Nucleus accumbens (tissue), 56 donors: ENCODE measurements around the gene ABCG2.
"Not testable (repeated sequence)": the region's sequence is repeated elsewhere in the genome, so short reads cannot be mapped to it uniquely, and the experiment has no call there.

Experiments
- DNase-seq, 56 donors: peaks; one replicate each; lab custom pipeline; 2025; lab: John Stamatoyannopoulos, UW

The ABCG2 gene

DNA sequence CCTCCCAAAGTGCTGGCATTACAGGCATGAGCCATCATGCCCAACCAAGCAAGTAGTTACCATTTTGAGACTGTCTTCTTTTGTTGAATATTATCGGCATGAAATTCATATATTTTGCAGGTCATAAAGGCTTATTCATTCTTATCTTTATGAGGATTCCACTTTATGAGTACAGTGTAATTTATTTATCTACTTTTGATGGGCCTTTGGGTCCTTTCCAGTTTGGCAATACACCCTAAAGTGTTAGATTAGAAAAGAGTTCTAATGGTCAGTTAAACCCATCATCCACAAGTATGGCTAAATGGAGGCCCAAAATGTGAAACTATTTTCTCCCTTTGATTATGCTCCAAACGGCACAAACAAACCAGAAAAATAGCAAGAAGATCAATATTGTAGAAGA is 10.9 kb upstream of the ABCG2 start:
- DNase-seq, result no peak

DNA sequence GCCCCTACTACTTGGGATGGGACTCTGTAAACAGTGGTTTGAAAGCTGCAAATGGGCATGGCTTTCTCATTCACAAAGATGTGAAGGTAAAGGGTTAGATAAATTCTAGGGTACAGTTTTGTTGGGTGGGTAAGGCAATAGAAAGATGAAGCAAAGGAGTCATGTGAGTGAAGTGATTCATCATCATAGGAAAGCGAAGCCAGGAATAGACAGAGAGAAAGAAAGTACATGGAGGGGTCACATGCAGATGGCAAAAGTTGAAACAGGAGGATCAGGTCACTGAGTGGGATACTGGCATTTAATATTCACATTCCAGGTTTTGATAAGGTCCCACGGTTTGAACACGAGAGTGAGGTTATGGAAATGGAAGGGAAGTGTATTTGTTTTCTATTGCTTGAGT is 8.2 kb upstream of the ABCG2 start:
- DNase-seq, result no peak

DNA sequence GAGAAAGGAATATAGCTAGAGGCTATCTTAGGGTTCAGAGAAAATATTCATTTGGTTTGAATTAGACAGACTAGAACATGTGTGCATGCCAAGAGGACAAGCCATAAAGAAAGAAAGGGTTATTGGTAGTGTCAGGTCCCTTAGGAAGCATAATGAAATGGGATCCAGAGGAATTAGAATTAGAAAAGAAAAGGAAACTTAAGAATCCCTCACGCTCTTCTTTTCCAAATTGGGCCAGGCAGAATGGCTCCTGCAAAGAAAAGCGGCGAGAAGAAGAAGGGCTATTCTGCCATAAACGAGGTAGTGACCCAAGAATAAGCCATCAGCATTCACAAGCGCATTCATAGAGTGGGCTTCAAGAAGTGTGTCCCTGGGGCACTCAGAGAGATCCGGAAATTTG is 4.9 kb upstream of the ABCG2 start:
- no peak for DNase-seq

DNA sequence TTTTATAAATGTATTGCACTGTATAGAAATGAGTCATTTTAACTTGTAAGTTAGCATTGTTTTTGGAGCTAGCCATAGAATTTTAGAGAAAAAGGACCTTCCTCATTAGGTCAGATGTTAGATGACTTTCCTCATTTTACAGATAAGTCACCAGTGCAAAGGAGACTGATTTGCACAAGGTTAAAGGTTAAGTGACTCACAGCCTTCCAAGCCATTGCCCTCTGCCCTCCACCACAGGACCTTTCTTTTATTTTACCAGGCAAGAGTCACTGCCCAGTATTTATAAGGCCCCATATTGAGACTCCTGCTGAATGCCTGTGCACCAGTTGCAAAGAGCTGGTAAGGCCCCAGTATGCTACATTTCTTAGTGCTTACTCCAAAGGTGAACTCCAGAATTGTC is 4.2 kb upstream of the ABCG2 start:
- no peak for DNase-seq

DNA sequence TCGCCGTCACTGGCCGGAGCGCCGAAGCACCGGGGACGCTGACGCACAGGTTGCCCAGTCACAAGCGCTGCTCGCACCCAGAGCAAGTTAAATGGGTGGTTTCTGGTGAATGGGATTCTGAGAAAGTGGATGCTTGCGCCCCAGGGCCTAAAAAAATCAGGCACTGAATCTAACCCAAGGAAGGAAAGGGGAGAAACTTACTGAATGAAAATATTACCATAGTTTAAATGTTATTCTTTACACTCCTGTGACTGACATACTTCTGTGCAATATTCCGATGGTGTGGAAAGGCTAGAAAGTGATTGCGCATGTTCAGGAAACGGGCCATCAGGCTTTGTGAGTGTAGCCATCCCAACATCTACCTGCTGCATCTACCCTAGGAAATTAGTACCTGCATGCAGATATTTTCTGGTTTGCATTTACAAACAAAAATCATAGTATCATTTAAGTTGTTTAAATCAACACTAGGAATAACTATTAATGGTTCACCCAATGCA is 838 bp upstream of the ABCG2 start:
- peak in 2 of 56 donors; percentile 1 for DNase-seq

DNA sequence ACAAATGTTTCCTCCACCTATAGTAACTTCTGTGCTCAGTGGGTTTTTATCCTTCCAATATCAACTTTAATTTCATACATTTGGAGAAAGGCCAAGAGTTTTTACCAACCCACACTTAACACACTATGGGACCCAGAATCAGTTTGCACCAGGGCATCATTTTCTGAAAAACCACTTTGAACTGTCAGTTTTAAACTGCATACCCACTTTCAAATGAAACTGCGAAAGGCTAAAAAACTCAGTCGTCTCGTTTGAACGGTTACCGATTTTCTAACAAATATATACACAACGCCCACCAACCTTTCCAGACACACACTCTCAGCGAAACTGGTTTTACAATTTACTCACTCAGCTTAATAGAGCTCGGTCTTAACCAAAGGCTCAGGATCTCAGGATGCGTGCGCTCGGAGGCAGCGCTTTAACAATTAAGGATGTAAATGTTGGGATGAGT is 376 bp downstream of the ABCG2 start:
- DNase-seq, result no peak

DNA sequence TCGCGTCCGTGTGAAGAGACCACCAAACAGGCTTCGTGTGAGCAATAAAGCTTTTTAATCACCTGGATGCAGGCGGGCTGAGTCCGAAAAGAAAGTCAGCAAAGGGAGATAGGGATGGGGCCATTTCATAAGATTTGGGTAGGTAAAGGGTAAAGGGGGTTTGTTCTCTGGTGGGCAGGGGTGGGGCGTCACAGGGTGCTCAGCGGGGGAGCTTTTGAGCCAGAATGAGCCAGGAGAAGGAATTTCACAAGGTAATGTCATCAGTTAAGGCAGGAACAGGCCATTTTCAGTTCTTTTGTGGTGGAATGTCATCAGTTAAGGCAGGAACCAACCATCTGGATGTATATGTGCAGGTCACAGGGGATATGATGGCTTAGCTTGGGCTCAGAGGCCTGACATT is 6.1 kb downstream of the ABCG2 start:
- not testable (repeated sequence) for DNase-seq

DNA sequence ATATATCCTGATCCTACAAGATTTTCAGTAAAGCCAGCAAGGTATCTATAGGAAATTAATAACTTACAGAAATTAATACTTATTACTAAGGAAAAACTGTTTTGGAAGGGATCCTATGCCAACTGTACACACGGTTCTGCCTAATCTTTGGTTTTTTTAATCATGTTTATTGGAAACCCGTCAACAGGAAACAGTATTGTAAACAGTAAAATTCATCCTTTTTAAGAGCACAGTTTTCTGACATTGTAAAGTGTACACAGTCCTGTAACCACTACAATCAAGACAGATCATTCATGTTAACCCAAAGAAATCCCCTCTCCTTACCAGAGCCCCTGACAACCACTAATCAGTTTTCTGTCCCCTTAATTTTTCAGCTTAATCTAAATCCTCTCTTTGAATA is 9.9 kb downstream of the ABCG2 start:
- no peak for DNase-seq

DNA sequence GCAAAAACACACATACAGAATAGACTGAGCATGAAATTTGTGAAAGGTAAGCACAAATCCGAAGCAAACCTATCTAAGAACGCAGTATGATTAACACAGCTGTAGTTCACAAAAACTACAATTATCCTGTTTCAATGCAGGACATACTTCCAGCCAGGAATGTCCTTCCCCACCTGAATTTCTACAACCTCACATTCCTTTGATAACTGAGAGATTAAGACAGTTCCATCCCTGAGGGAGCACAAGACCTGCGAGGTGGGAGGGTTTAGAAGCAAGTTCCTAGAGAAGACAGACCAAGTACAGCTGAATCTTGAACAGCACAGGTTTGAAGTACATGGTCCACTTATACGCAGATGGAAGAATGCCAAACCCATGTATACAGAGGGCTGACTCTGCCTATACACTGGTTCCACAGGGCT is 10.6 kb downstream of the ABCG2 start:
- DNase-seq, result no peak

DNA sequence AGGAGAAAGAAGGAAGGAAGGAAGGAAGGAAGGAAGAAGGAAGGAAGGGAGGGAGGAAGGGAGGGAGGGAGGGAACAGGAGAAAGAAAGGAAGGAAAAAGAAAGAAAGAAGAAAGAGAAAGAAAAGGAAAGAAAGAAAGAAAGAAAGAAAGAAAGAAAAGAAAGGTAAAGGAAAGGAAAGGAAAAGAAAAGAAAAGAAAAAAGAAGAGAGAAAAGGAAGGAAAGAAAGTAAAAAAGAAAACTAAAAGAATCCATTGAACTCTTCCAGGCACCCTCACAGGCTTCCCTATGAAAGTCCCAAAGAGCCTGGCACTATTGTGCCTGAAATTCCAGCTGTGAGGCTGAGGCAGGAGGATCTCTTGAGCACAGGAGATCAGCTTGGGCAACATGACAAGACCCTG is 11.5 kb downstream of the ABCG2 start:
- no peak for DNase-seq

DNA sequence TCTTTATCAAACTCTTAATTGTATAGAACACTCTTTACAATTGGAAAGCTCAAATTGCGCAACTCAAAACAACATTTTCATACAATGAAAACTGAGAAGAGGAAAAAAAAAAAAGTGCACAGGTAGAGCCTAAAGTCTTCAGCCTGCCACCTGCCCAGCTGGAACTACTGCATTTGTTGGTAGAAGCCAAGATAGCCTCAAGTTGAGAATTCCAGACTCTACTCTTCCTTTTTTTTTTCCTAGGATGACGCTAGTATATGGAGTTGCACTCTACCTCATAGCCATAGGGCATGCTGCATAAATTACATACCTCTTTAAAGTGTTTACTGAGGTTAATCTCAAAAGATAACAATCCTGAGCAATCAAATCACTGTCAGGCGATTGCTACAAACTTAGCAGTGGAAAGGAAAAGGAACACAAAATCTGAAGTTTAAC is 13.6 kb downstream of the ABCG2 start:
- no peak for DNase-seq

DNA sequence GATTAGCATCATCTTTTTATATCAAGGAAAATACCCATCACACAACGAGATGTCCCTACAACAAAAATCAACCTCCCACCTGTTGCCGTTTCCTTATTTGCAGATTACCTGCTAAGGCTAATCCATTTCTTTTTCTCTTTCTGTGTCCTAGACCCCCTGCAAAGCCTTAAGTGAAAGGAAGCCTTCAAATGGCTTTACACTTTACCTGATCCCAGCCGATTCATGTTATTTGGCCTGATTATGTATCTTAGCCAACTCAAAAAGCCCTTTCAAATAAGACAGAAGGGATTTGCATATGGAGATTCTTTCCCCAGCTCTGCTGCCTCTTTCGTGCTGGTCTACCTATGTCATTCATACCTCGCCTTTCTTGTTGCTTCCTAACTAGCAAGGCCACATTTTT is 14.4 kb downstream of the ABCG2 start:
- DNase-seq, result no peak

DNA sequence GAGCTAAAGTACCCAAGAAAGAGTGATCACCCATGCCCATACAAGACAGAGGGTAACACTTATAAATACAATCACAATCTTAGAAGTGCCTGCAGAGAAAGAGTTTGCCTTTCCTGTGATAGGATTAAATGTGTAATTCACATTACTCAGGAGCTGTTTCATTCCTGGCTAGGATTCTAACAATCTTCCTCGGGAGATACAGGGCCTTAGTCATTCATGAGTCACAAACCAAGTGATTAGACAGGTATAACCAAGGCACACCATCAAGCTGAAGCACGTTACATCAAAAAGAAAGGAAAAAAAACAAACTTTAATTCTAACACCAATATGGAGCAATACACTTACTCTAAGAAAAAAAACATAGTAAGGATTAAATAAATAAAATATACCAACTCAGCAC is 14.9 kb downstream of the ABCG2 start:
- DNase-seq, result peak in 1 of 56 donors; percentile 31

DNA sequence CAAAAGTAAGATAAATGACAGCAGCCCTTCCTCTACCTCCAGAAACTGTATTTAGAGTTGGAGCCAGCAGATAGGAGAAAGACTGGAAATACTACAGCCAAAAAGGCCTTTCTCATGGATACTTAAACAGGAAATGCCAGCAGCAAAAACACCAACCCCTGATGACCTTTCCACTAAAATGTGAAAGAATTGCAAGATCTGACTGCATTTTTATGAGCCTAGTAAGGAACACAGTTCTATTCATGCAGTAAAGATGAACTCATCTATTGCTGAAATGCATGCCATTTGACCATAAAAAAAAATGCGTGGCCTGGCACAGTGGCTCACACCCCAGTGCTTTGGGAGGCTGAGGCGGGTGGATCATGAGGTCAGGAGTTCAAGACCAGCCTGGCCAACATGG is 19.9 kb downstream of the ABCG2 start:
- DNase-seq, result no peak

DNA sequence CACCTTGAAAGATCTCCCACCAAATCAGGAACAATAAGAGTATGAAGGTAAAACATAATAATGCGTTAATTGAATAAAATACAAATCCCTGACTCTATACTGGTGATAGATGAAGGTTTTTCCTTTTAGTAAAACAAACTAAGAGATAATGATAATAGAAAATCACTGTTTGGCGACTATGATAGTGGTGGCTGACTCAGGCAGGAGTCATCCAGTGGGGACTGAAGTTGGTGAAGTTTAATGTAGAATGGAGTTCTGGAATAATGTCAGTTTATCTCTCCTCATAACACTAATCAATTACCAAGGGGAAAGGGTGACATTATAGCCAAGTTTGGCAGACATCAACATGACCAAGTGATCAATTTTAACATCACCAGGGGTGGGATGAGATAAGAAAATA is 21.3 kb downstream of the ABCG2 start:
- no peak for DNase-seq

DNA sequence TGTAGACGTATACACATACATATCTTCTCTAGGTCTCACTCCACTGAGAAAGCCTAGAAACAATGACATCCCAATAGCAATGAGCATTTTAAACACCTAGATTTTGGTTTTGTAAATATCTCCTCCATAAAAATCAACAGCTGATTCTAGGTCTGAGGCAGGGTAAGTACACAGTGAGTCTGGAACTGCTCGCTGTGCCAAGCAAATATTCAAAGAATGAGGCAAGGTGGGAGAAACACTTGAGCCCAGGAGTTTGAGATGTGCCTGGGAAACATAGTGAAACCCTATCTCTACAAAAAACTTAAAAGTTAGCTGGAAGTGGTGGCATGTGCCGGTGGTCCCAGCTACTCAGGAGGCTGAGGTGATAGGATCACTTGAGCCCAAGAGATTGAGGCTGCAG is 22.2 kb downstream of the ABCG2 start:
- DNase-seq, result no peak

DNA sequence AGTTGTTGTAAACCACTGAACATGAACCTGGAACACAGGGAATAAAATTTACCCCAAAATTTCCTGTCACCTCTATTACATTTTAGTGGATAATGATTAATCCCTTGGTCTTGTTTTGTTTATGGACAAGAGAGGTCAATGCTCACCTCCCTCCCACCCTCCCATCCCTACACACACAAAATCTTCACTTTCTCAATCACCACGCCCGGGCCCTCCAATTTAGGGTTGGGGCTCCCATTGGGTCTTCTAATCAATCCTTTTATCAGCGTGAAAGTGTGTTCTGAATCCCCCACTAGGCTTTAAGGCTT is 23.1 kb downstream of the ABCG2 start:
- no peak for DNase-seq

DNA sequence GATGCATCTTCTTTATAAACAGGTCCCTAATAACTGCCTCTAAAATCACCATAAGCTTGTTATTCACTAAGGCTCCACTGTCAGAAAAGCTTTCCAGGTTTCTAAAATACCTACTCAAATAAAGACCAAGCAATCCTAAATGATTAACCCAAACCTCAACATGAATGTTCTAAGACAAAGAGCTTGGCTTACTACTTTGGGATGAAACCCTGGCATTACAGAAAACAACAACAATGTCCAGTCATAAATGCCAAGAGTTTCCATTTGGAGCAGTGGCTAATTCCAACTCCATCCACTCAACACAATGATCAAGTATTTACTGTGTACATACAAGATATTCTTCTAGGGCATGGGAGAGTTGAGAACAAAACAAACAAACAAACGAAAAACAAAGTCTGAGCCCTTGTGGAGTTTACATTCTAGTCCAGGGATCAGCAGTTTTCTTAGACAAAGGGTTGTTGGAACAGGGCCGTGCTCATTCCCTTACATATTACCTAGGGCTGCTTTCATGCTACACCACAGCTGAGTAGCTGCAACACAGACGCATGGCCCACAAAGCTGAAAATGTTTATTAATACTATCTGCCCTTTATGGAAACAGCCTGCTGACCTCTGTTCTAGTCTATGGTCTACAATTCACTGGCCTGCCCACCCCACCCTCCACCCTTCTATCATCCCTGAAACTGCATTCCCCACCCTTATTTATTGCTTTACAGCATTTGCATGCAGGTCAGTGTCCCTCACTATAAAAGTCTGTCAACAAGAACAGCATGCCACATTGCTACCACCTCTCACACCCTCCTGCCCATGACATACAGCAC is 23.7 kb downstream of the ABCG2 start:
- no peak for DNase-seq

DNA sequence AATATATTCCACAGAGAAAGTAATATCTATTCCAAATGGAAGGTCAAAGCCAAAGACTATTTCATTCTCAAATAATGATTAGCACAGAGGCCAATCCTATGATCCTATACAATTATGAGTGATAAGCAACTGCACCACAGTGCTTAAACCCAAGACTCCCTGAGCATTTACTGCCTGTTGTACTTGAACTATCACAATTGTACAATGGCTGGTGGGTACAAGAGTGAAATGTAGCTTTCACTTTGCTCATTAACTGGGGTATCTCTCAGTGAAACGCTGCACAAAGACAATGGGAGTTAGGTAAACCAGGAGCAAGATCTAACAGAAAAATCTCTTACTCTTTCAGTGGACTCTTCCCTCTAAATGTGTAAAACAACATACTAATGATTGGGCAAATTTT is 24.3 kb downstream of the ABCG2 start:
- no peak for DNase-seq

DNA sequence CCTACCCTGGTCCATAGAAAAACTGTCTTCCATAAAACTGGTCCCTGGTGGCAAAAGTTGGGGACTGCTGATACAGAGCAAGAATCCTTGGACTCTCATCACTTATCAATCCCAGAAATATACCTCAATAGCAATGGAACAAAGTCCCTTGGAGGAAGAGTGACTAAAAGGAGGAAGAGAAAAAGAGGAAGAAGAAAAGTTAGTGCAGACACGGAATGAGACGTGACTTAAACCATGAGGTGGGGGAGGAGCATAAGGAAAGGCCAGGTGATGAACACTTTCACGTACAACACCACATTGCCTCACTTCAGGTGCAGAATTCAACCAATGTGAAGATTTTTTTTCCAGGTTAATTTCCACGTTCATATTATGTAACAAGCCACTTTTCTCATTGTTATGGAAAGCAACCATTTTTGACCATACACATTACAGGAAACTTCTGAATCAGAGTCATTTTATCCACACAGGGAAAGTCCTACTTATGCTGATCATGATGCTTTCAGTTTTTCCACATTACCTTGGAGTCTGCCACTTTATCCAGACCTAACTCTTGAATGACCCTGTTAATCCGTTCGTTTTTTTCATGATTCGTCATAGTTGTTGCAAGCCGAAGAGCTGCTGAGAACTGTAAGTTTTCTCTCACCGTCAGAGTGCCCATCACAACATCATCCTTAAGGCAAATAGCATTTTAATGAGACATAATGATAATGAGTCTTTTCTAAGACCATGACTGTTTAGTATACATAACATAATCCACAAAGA is 27.7 kb downstream of the ABCG2 start:
- DNase-seq, result no peak

DNA sequence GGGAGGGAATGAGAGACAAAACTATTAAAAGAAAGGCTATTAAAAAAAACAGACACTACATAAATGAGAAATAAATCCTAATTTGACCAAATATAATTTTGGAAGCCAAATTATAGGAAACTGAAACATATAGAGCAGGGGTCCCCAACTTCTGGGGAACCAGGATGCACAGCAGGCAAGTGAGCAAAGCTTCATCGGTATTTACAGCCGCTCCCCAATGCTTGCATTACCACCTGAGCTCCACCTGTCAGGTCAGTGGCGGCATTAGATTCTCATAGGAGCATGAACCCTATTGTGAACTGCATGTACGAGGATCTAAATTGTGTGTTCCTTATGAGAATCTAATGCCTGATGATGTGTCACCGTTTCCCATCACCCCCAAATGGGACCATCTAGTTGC is 28.4 kb downstream of the ABCG2 start:
- DNase-seq, result no peak

DNA sequence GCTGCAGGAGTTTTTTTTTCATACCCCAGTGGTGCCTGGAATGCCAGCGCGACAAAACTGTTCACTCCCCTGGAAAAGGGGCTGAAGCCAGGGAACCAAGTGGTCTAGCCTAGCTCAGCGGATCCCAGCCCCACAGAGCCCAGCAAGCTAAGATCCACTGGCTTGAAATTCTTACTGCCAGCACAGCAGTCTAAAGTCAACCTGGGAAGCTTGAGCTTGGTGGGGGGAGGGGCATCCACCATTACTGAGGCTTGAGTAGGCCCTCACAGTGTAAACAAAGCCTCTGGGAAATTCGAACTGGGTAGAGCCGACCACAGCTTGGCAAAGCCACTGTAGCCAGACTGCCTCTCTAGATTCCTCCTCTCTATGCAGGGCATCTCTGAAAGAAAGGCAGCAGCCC is 36.2 kb downstream of the ABCG2 start:
- not testable (repeated sequence) for DNase-seq
